ENCODE data around the gene FSIP1. TPM values are rescaled to one million over a fixed set of nuclear protein-coding genes. Genes with fewer than 3 reads are reported as not detected.

Gene FSIP1
- polyA plus RNA-seq, 1 experiment: 0.43 TPM

- POLR2A ChIA-PET: no interaction called here
- no peaks in the 10 kb centered on the region for H3K27me3 ChIP-seq (ENCODE audit: control insufficient read depth, insufficient read depth, low read length)
Observed at GRCh38 chr15:39746714-39747276, 35.8 kb downstream of the FSIP1 start.

GRCh38 chr15:39746176-39746575 is 36.5 kb downstream of the FSIP1 start:
- Histone ChIP-seq H3K27me3 (ENCODE audit: control insufficient read depth, insufficient read depth, low read length) (no peaks in the 10 kb centered on the region), H3K4me3 (ENCODE audit: low read depth, low read length) (no peak overlapping the region), H3K9me3 (ENCODE audit: control insufficient read depth, insufficient read depth, low read length) (no peaks in the 10 kb centered on the region), H3K27ac (ENCODE audit: low read depth, low read length) (no peak overlapping the region)
- ChIA-PET POLR2A (no interaction called here), CTCF (no interaction called here)
- no peak for DNase-seq (ENCODE audit: low read depth, low spot score)
- no peak for TF ChIP-seq CTCF (IDR thresholded peaks at IDR 0.05; ENCODE audit: low read depth, low read length)

More at GRCh38 chr15:39746714-39747276, 35.8 kb downstream of the FSIP1 start:
- TF ChIP-seq CTCF (IDR thresholded peaks at IDR 0.05; ENCODE audit: low read depth, low read length): no peak
- no peak for DNase-seq (ENCODE audit: low read depth, low spot score)
- Histone ChIP-seq H3K27ac (ENCODE audit: low read depth, low read length) (no peak overlapping the region), H3K9me3 (ENCODE audit: control insufficient read depth, insufficient read depth, low read length) (no peaks in the 10 kb centered on the region), H3K4me3 (ENCODE audit: low read depth, low read length) (no peak overlapping the region)
- CTCF ChIA-PET: no interaction called here

GRCh38 chr15:39745415-39745814 is 37.2 kb downstream of the FSIP1 start:
- no peaks in the 10 kb centered on the region for H3K27me3 ChIP-seq (ENCODE audit: control insufficient read depth, insufficient read depth, low read length)
- TF ChIP-seq CTCF (IDR thresholded peaks at IDR 0.05; ENCODE audit: low read depth, low read length): no peak
- no peaks in the 10 kb centered on the region for H3K9me3 ChIP-seq (ENCODE audit: control insufficient read depth, insufficient read depth, low read length)
- ChIA-PET CTCF (interaction anchor here (1.6 kb wide), 1 partner anchor 11 kb away, joined by 7 read pairs; no protein-coding TSS in a partner anchor), POLR2A (no interaction called here)
- H3K4me3 ChIP-seq (ENCODE audit: low read depth, low read length): no peak overlapping the region
- no peak for DNase-seq (ENCODE audit: low read depth, low spot score)
- no peak overlapping the region for H3K27ac ChIP-seq (ENCODE audit: low read depth, low read length)

- CTCF ChIA-PET: interaction anchor here (1.6 kb wide), 1 partner anchor 12 kb away, joined by 7 read pairs; no protein-coding TSS in a partner anchor
- H3K27ac ChIP-seq (ENCODE audit: low read depth, low read length): no peak overlapping the region
Observed at GRCh38 chr15:39744334-39745103, 38.1 kb downstream of the FSIP1 start.

More at GRCh38 chr15:39744334-39745103, 38.1 kb downstream of the FSIP1 start:
- no peak for TF ChIP-seq CTCF (IDR thresholded peaks at IDR 0.05; ENCODE audit: low read depth, low read length)
- Histone ChIP-seq H3K27me3 (ENCODE audit: control insufficient read depth, insufficient read depth, low read length) (no peaks in the 10 kb centered on the region), H3K9me3 (ENCODE audit: control insufficient read depth, insufficient read depth, low read length) (no peaks in the 10 kb centered on the region), H3K4me3 (ENCODE audit: low read depth, low read length) (no peak overlapping the region)
- POLR2A ChIA-PET: no interaction called here
- no peak for DNase-seq (ENCODE audit: low read depth, low spot score)

All from AG04450 (cell line).